SK-N-SH (cell line): ENCODE data around the gene HOMER1. TPM values are rescaled to one million over a fixed set of nuclear protein-coding genes. Genes with fewer than 3 reads are reported as not detected.

Experiments used
- CTCF ChIA-PET: fragments of 300-600, 350-600 bp; formaldehyde crosslinking; extraction: SDS; loops from one replicate; lab custom pipeline; 2021; lab: Yijun Ruan, JAX
- POLR2A ChIA-PET: fragments of 350-600 bp; sonication (Branson Sonifier 250); formaldehyde crosslinking; extraction: SDS; loops from one replicate; lab custom pipeline; 2020; ENCODE audit warnings: antibody characterized with exemption, inconsistent platforms; lab: Yijun Ruan, JAX
- DNase-seq: peaks from one replicate; pipeline ENCODE4 v3.0.0; 2012
- H2AFZ ChIP-seq: fragments of 200-600 bp; sonication (generic); 2 replicates; pipeline ENCODE4 v1.8.1; 2016; ENCODE audit warnings: antibody characterized with exemption, mild to moderate bottlenecking, low read depth
- H3F3A ChIP-seq: fragments of 200-600 bp; sonication (generic); replicated peaks from 2 replicates; pipeline ENCODE3; 2016; ENCODE audit warnings: antibody characterized with exemption, mild to moderate bottlenecking; ENCODE audit not compliant: insufficient read depth
- H3K27ac ChIP-seq, 2 experiments: fragments of 200-500 bp in 1 of 2; fragments of 200-600 bp in 1 of 2; sonication (Bioruptor generic) in 1 of 2; sonication (generic), shearing (Covaris generic) in 1 of 2; 2 replicates each; pipeline versions ENCODE4 v1.5.1 to v1.6.1; 2014 to 2016; ENCODE audit warnings: low read depth in 2 of 2, inconsistent platforms in 1 of 2, low read length in 1 of 2, mild to moderate bottlenecking in 1 of 2, mixed read lengths in 1 of 2
- H3K27me3 ChIP-seq: fragments of 200-600 bp; sonication (generic), shearing (Covaris generic); 2 replicates; pipeline ENCODE4 v1.6.1; 2016; ENCODE audit warnings: mixed run types; ENCODE audit not compliant: insufficient read depth
- H3K36me3 ChIP-seq, 2 experiments: fragments of 200-500 bp in 1 of 2; fragments of 200-600 bp in 1 of 2; sonication (Bioruptor generic) in 1 of 2; sonication (generic) in 1 of 2; replicated peaks in 1 of 2; 2 replicates each; pipeline versions ENCODE3 to v1.5.1; 2014 to 2016; ENCODE audit warnings: low read length in 1 of 2, mild to moderate bottlenecking in 1 of 2; ENCODE audit not compliant: insufficient read depth in 2 of 2, control insufficient read depth in 1 of 2
- H3K4me1 ChIP-seq, 2 experiments: fragments of 200-500 bp in 1 of 2; fragments of 200-600 bp in 1 of 2; sonication (Bioruptor generic) in 1 of 2; sonication (generic), shearing (Covaris generic) in 1 of 2; 2 replicates each; pipeline versions ENCODE4 v1.5.1 to v1.6.1; 2014 to 2016; ENCODE audit warnings: low read depth in 1 of 2, low read length in 1 of 2, mixed run types in 1 of 2; ENCODE audit not compliant: insufficient read depth in 2 of 2, control insufficient read depth in 1 of 2
- H3K4me2 ChIP-seq: fragments of 200-600 bp; sonication (generic), shearing (Covaris generic); 2 replicates; pipeline ENCODE4 v1.6.1; 2017; ENCODE audit warnings: mixed run types
- H3K4me3 ChIP-seq, 2 experiments: fragments of 200-500 bp in 1 of 2; fragments of 200-600 bp in 1 of 2; sonication (Bioruptor generic) in 1 of 2; sonication (generic), shearing (Covaris generic) in 1 of 2; 2 replicates each; pipeline versions ENCODE4 v1.5.1 to v1.8.1; 2014 to 2016; ENCODE audit warnings: low read depth in 2 of 2, inconsistent platforms in 1 of 2, low read length in 1 of 2, mild to moderate bottlenecking in 1 of 2, mixed read lengths in 1 of 2, moderate library complexity in 1 of 2
- H3K79me2 ChIP-seq: fragments of 200-600 bp; sonication (generic); 2 replicates; pipeline ENCODE4 v1.8.1; 2017; ENCODE audit warnings: mild to moderate bottlenecking; ENCODE audit not compliant: insufficient read depth
- H3K9ac ChIP-seq: fragments of 200-600 bp; sonication (generic); 2 replicates; pipeline ENCODE4 v1.6.1; 2017; ENCODE audit warnings: mixed run types
- H3K9me2 ChIP-seq: fragments of 200-600 bp; sonication (generic); 2 replicates; pipeline ENCODE4 v1.6.1; 2017; ENCODE audit warnings: mixed run types
- H3K9me3 ChIP-seq: fragments of 200-600 bp; sonication (generic); 2 replicates; pipeline ENCODE4 v1.6.1; 2017; ENCODE audit warnings: mixed run types, mild to moderate bottlenecking, moderate library complexity
- H4K20me1 ChIP-seq: fragments of 200-600 bp; sonication (generic); 2 replicates; pipeline ENCODE4 v1.6.1; 2017; ENCODE audit warnings: mild to moderate bottlenecking, mixed run types; ENCODE audit not compliant: insufficient read depth
- CTCF ChIP-seq: fragments of 200-600 bp; sonication (generic); IDR thresholded peaks from 2 replicates; pipeline ENCODE4 v1.6.1; 2017; ENCODE audit warnings: antibody characterized with exemption, mild to moderate bottlenecking, moderate library complexity
- EP300 ChIP-seq, 2 experiments: IDR thresholded peaks; 2 replicates each; pipeline versions ENCODE4 v1.4.0 to v1.6.1; 2012; ENCODE audit warnings: borderline replicate concordance in 1 of 2, low read depth in 1 of 2, low read length in 1 of 2
- EZH2phosphoT487 ChIP-seq: fragments of 200-600 bp; sonication (generic); IDR thresholded peaks from 2 replicates; pipeline ENCODE4 v1.6.1; 2017; ENCODE audit warnings: low read depth, mixed run types, mild to moderate bottlenecking, antibody characterized with exemption, moderate library complexity, borderline replicate concordance
- FOXJ3 ChIP-seq: sonication (generic); formaldehyde crosslinking; IDR thresholded peaks from 2 replicates; pipeline ENCODE4 v1.5.1; 2020; ENCODE audit warnings: mild to moderate bottlenecking, missing genetic modification reagents
- GATA2 ChIP-seq: sonication (generic); formaldehyde crosslinking; IDR thresholded peaks from 2 replicates; pipeline ENCODE4 v1.5.0; 2020; ENCODE audit warnings: mild to moderate bottlenecking, missing genetic modification reagents
- IRF3 ChIP-seq: fragments of 150-350 bp; IDR thresholded peaks from 2 replicates; pipeline ENCODE4 v1.6.1; 2016; ENCODE audit warnings: mild to moderate bottlenecking, low read depth, low read length
- JUND ChIP-seq: IDR thresholded peaks from 2 replicates; pipeline ENCODE4 v1.4.0; 2012
- MEF2A ChIP-seq: IDR thresholded peaks from 2 replicates; pipeline ENCODE4 v1.4.0; 2012; ENCODE audit warnings: low read depth, borderline replicate concordance
- NRF1 ChIP-seq: IDR thresholded peaks from 2 replicates; pipeline ENCODE4 v1.6.1; 2012; ENCODE audit warnings: low read depth, mild to moderate bottlenecking, low read length
- PBX3 ChIP-seq: IDR thresholded peaks from 2 replicates; pipeline ENCODE4; 2012
- RFX5 ChIP-seq: IDR thresholded peaks from 2 replicates; pipeline ENCODE4 v1.6.1; 2012; ENCODE audit warnings: mild to moderate bottlenecking, improper control_type of control experiment, low read length
- RXRA ChIP-seq: IDR thresholded peaks from 2 replicates; pipeline ENCODE4 v1.4.0; 2012; ENCODE audit warnings: low read depth, mild to moderate bottlenecking, borderline replicate concordance
- SIN3A ChIP-seq: IDR thresholded peaks from 2 replicates; pipeline ENCODE4 v1.6.1; 2012; ENCODE audit warnings: low read depth, mild to moderate bottlenecking, low read length, moderate library complexity, borderline replicate concordance
- SMC3 ChIP-seq: IDR thresholded peaks from 2 replicates; pipeline ENCODE4 v1.6.1; 2012; ENCODE audit warnings: low read depth, low read length, improper control_type of control experiment
- TAF1 ChIP-seq: IDR thresholded peaks from 2 replicates; pipeline ENCODE4 v1.6.1; 2012; ENCODE audit warnings: low read depth, mild to moderate bottlenecking, low read length, moderate library complexity, borderline replicate concordance
- TEAD4 ChIP-seq: IDR thresholded peaks from 2 replicates; pipeline ENCODE4 v1.4.0; 2012; ENCODE audit warnings: mild to moderate bottlenecking, borderline replicate concordance; ENCODE audit not compliant: insufficient read depth
- USF1 ChIP-seq: IDR thresholded peaks from 2 replicates; pipeline ENCODE4 v1.4.0; 2012; ENCODE audit warnings: low read depth, borderline replicate concordance
- YY1 ChIP-seq: IDR thresholded peaks from 2 replicates; pipeline ENCODE4 v1.4.0; 2012; ENCODE audit warnings: low read depth, mild to moderate bottlenecking
- WGBS: methylation state at CpG from one replicate; pipeline ENCODE4 v1.1.6; 2017; ENCODE audit warnings: low lambda C conversion rate; 5-methylcytosine and 5-hydroxymethylcytosine counted together
- polyA plus RNA-seq, 3 experiments: library from polyadenylated mRNA; depleted of rRNA; stranded (reverse); fragments of >200 nt; gene quantifications; 2 replicates each; pipeline ENCODE4 v1.2.3, GENCODE V29; 2012

The HOMER1 gene
- polyA plus RNA-seq, 1 of the 3 experiments (the other 2 are of a cell fraction) = 2.2 TPM

- Histone ChIP-seq H3K9me2 (no peaks in the 10 kb centered on the region), H3F3A (peaks cover 4% of the 10 kb centered on the region), H3K9me3 (no peaks in the 10 kb centered on the region), H3K4me3 (no peak overlapping the region), H4K20me1 (no peaks in the 10 kb centered on the region), H3K27me3 (no peaks in the 10 kb centered on the region), H3K27ac (no peak overlapping the region), H3K4me2 (no peak overlapping the region), H3K9ac (no peak overlapping the region), H3K36me3 (no peaks in the 10 kb centered on the region), H3K4me1 (no peaks in the 10 kb centered on the region; a peak in 1 of 4 replicates), H2AFZ (no peak overlapping the region), H3K79me2 (peaks cover 7% of the 10 kb centered on the region)
- ChIA-PET POLR2A (interaction anchor here (0.8 to 0.9 kb wide), 2 partner anchors 9 to 12 kb away, joined by 3 to 7 read pairs; no protein-coding TSS in a partner anchor), CTCF (interaction anchor here (0.7 to 2.2 kb wide), 5 partner anchors 9 to 475 kb away, joined by 3 to 6 read pairs (median 3); no protein-coding TSS in a partner anchor)
- DNase-seq = no peak
- WGBS = 94% methylated on average over 4 of the region's 4 CpGs
- TF ChIP-seq FOXJ3 (CRISPR knock-in tag) (no peak), JUND (no peak), IRF3 (no peak), RFX5 (no peak), RXRA (no peak), GATA2 (CRISPR knock-in tag) (no peak), MEF2A (no peak), SIN3A (no peak), TEAD4 (no peak), EZH2phosphoT487 (no peak), USF1 (no peak), PBX3 (no peak), CTCF (no peak), YY1 (no peak), SMC3 (no peak), TAF1 (no peak), NRF1 (no peak), EP300 (IDR thresholded peaks at IDR 0.05; ENCODE audit: borderline replicate concordance in 1 of 2, low read depth in 1 of 2, low read length in 1 of 2) (no peak)
Observed at GRCh38 chr5:79499640-79500273, 14.2 kb downstream of the HOMER1 start.
